Pancreas (tissue), 10 donors: Measurements from ENCODE around the gene FOXP4. TPM values are rescaled to one million over a fixed set of nuclear protein-coding genes. Genes with fewer than 3 reads are reported as not detected.

Experiments used
- ATAC-seq, 4 donors: fragments of 200-7000 bp; cut with Tn5 transposase; one replicate each; pipeline versions ENCODE4 v1.8.0 to v1.9.1; 2020; ENCODE audit warnings: mild to moderate bottlenecking in 4 of 4, moderate library complexity in 4 of 4
- DNase-seq, 6 donors: peaks; one replicate each; pipeline ENCODE4 v3.0.0-alpha.2; 2020
- FAIRE-seq: peaks from 2 replicates; lab custom pipeline; 2012; peaks lifted over from hg19 to GRCh38; lab: Jason Lieb, UNC
- H3K27ac ChIP-seq, 4 donors: fragments of 200-600 bp; sonication (generic); 1 replicate in 3 of 4; 2 replicates in 1 of 4; pipeline versions ENCODE4 v1.5.0 to v1.8.0; 2020
- H3K27me3 ChIP-seq, 4 donors: fragments of 200-600 bp; one replicate each; pipeline ENCODE4 v1.8.0; 2021
- H3K36me3 ChIP-seq, 3 donors: fragments of 200-600 bp; sonication (generic) in 1 of 3; one replicate each; pipeline versions ENCODE4 v1.5.0 to v1.8.0; 2020 to 2021
- H3K4me1 ChIP-seq, 3 donors: fragments of 200-600 bp; one replicate each; pipeline ENCODE4 v1.8.0; 2021
- H3K4me3 ChIP-seq, 4 donors: fragments of 200-600 bp; sonication (generic) in 2 of 4; one replicate each; pipeline versions ENCODE4 v1.5.0 to v1.8.0; 2020 to 2021
- H3K9me3 ChIP-seq, 4 donors: fragments of 200-600 bp; one replicate each; pipeline ENCODE4 v1.8.0; 2021
- whole genome bisulfite sequencing, 2 donors: extraction: QIAGEN DNeasy Blood & Tissue Kit; methylation state at CpG; one replicate each; pipeline ENCODE4 v1.1.7; 2013; 5-methylcytosine and 5-hydroxymethylcytosine counted together
- intact Hi-C, 3 donors: fragments of 100-400 bp; cut with DNase I; formaldehyde crosslinking; loops; one replicate each; pipeline versions ENCODE4 v1.11.1 to v1.14.2; 2022
- polyA plus RNA-seq, 2 donors: library from polyadenylated mRNA; stranded (reverse); fragments of 200-250 nt; gene quantifications; one replicate each; pipeline ENCODE4 v1.2.3, GENCODE V29; 2013
- total RNA-seq, 6 donors: library from RNA; stranded (reverse); fragmentation: NEBNext Ultra II Directional in 4 of 6; extraction: Animal tissue kit (Norgen Biotek cat#: 25700) in 4 of 6; gene quantifications; one replicate each; pipeline versions ENCODE4 v1.2.1 to v1.2.4, GENCODE V29; 2021 to 2023
- TF ChIP-seq, protein P1 (sequence below), 4 donors: fragments of 200-600 bp; sonication (generic) in 3 of 4; IDR thresholded peaks; one replicate each; pipeline versions ENCODE4 v1.5.0 to v1.8.0; 2021; ENCODE audit warnings: antibody characterized with exemption in 4 of 4
- donor health status: healthy with polysubstance abuse.
- donor health status: DM: no; HTN: no; CAD: no; lungs with moderate emphysema.
- donor health status: DM: no; HTN: no; CAD: no.
- donor health status: control.
- donor health status: control.
- donor health status: Bipolar disorder and iron deficiency.
- donor health status: DM: yes; HTN: yes; CAD: no.
- donor health status: DM: no; HTN: no; CAD: no.
- donor health status: DM: no; HTN: no; CAD: no.
- donor health status: DM: yes; HTN: yes; CAD: no.

The FOXP4 gene
- total and polyA plus RNA-seq, 8 donors: 23.1 to 29.3 (median 26.3) TPM

DNA sequence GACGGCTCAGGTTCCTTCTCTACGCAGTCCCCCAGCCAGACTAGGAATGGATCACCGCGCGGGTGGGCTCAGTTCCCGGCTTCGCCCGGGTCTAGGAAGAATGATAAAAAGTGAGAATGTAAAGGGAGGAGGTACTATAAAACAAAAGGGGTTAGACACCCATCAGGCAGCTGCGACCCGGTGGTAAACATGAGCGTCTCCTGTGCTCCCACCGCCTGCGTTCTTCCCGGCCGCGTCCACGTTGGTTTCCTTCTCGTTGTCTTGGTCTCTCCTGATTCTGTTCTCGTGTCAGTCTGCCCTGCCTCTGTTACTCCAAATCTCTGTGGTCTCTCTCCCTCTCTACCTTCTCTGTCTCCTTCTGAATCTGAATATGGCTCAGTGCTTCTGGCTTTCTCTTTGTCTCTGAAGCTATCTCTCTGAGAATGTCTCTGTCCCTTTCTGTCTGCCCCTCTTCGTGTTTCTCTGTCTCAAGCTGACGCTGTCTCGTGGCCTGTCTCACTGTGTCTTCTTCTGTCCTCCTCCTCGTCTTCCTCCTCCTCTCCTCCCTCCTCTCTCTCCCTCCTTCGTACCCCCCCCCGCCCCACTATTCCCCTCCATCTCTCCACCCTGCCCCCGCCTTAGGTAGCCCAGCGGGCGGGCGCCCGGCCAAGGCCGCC, 41.6 kb upstream of the FOXP4 start:
- no peaks in the 10 kb centered on the region for H3K9me3 ChIP-seq
- 29 to 44% methylated on average over 27 to 31 of the region's 31 CpGs for WGBS, 2 donors
- H3K27me3 ChIP-seq: no peaks in the 10 kb centered on the region
- peaks cover 0 to 22% (median 10%) of the 10 kb centered on the region in 3 donors for H3K4me1 ChIP-seq
- peak overlapping the region in 1 of 4 donors; percentile 50 for H3K27ac ChIP-seq
- ATAC-seq (peak; percentile 6 to 30 (median 14)), FAIRE-seq (no peak), DNase-seq (no peak)
- intact Hi-C loops: no loop called here
- no peaks in the 10 kb centered on the region for H3K36me3 ChIP-seq
- peak overlapping the region in 2 of 4 donors; percentile 39 to 45 for H3K4me3 ChIP-seq
- TF ChIP-seq, protein P1, sequence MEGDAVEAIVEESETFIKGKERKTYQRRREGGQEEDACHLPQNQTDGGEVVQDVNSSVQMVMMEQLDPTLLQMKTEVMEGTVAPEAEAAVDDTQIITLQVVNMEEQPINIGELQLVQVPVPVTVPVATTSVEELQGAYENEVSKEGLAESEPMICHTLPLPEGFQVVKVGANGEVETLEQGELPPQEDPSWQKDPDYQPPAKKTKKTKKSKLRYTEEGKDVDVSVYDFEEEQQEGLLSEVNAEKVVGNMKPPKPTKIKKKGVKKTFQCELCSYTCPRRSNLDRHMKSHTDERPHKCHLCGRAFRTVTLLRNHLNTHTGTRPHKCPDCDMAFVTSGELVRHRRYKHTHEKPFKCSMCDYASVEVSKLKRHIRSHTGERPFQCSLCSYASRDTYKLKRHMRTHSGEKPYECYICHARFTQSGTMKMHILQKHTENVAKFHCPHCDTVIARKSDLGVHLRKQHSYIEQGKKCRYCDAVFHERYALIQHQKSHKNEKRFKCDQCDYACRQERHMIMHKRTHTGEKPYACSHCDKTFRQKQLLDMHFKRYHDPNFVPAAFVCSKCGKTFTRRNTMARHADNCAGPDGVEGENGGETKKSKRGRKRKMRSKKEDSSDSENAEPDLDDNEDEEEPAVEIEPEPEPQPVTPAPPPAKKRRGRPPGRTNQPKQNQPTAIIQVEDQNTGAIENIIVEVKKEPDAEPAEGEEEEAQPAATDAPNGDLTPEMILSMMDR (IDR thresholded peaks at IDR 0.05): no peak

GRCh38 chr6:41505122-41506049, 40.8 kb upstream of the FOXP4 start:
- no peaks in the 10 kb centered on the region for H3K9me3 ChIP-seq
- H3K27me3 ChIP-seq: no peaks in the 10 kb centered on the region
- ATAC-seq (peak; percentile 83 to 85 (median 84)), DNase-seq (peak; percentile 45 to 81 (median 64)), FAIRE-seq (no peak)
- WGBS, 2 donors: 10 to 11% methylated on average over 56 to 57 of the region's 57 CpGs
- no peak overlapping the region for H3K27ac ChIP-seq
- TF ChIP-seq, protein P1 (IDR thresholded peaks at IDR 0.05): no peak
- H3K4me3 ChIP-seq: peak overlapping the region in 2 of 4 donors; percentile 17 to 36
- peaks cover 0 to 22% (median 10%) of the 10 kb centered on the region in 3 donors for H3K4me1 ChIP-seq
- no peaks in the 10 kb centered on the region for H3K36me3 ChIP-seq
- intact Hi-C loops: no loop called here

DNA sequence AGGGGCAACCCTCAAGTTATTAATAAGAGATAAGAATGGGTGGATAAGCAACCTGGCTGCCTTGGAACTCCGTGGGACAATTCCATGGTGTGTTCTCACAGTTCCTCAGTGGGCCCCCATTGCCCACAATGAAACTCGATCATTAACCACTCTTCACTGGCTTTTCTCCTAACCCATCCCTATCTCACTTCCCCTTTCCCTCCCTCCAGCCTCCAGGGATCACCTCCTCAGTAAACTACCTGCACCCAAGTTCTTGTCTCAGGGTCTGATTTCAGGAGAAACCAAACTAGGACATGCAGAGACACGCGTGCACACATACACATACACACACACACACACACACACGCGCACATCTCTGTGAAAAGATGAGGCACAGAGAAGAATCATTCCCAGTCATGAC, 37.7 kb upstream of the FOXP4 start:
- no peak overlapping the region for H3K4me3 ChIP-seq
- no peaks in the 10 kb centered on the region for H3K36me3 ChIP-seq
- DNase-seq (no peak), ATAC-seq (no peak), FAIRE-seq (no peak)
- no peaks in the 10 kb centered on the region for H3K9me3 ChIP-seq
- H3K4me1 ChIP-seq: peaks cover 0 to 19% (median 10%) of the 10 kb centered on the region in 3 donors
- H3K27me3 ChIP-seq: no peaks in the 10 kb centered on the region
- WGBS, 2 donors: 81 to 87% methylated on average over 6 of the region's 6 CpGs
- intact Hi-C loops: no loop called here
- no peak overlapping the region for H3K27ac ChIP-seq
- TF ChIP-seq, protein P1 (IDR thresholded peaks at IDR 0.05): no peak

GRCh38 chr6:41509580-41509979, 36.6 kb upstream of the FOXP4 start:
- intact Hi-C loops: no loop called here
- Histone ChIP-seq H3K27me3 (no peaks in the 10 kb centered on the region), H3K9me3 (no peaks in the 10 kb centered on the region), H3K36me3 (no peaks in the 10 kb centered on the region), H3K27ac (no peak overlapping the region), H3K4me3 (no peak overlapping the region), H3K4me1 (peaks cover 0 to 13% (median 7%) of the 10 kb centered on the region in 3 donors)
- FAIRE-seq (no peak), DNase-seq (no peak), ATAC-seq (no peak)
- WGBS, 2 donors: 80 to 85% methylated on average over 5 of the region's 5 CpGs
- TF ChIP-seq, protein P1 (IDR thresholded peaks at IDR 0.05): no peak
